BE2C (cell line): ENCODE measurements around the gene NKTR.
"Not testable (repeated sequence)": the region's sequence is repeated elsewhere in the genome, so short reads cannot be mapped to it uniquely, and the experiment has no call there.

ENCODE experiments used
- DNase-seq: peaks from one replicate; pipeline ENCODE4 v3.0.0-alpha.2; 2020
- H3K27me3 ChIP-seq: fragments of 250-450 bp; sonication (Bioruptor Pico); 2 replicates; pipeline ENCODE4 v1.5.1; 2020; ENCODE audit warnings: mild to moderate bottlenecking
- H3K36me3 ChIP-seq: fragments of 250-450 bp; sonication (Bioruptor Pico); 2 replicates; pipeline ENCODE4 v1.5.1; 2020; ENCODE audit warnings: mild to moderate bottlenecking
- H3K4me1 ChIP-seq: fragments of 250-450 bp; sonication (Bioruptor Pico); 2 replicates; pipeline ENCODE4 v1.5.1; 2020
- H3K4me3 ChIP-seq: 2 replicates; pipeline ENCODE4 v1.5.1; 2011; ENCODE audit warnings: low read depth, low read length
- H3K9me3 ChIP-seq: fragments of 250-450 bp; sonication (Bioruptor Pico); 2 replicates; pipeline ENCODE4 v1.5.1; 2020
- TF ChIP-seq, protein P1 (sequence below): IDR thresholded peaks from 2 replicates; pipeline ENCODE4 v1.5.1; 2012; ENCODE audit warnings: mild to moderate bottlenecking, low read depth, low read length

The NKTR gene

GRCh38 chr3:42590989-42591756 is 9.3 kb upstream of the NKTR start:
- DNase-seq: no peak
- no peaks in the 10 kb centered on the region for H3K4me1 ChIP-seq
- H3K27me3 ChIP-seq: no peaks in the 10 kb centered on the region
- no peaks in the 10 kb centered on the region for H3K9me3 ChIP-seq
- peak overlapping the region; percentile 69 for H3K4me3 ChIP-seq
- TF ChIP-seq, protein P1, sequence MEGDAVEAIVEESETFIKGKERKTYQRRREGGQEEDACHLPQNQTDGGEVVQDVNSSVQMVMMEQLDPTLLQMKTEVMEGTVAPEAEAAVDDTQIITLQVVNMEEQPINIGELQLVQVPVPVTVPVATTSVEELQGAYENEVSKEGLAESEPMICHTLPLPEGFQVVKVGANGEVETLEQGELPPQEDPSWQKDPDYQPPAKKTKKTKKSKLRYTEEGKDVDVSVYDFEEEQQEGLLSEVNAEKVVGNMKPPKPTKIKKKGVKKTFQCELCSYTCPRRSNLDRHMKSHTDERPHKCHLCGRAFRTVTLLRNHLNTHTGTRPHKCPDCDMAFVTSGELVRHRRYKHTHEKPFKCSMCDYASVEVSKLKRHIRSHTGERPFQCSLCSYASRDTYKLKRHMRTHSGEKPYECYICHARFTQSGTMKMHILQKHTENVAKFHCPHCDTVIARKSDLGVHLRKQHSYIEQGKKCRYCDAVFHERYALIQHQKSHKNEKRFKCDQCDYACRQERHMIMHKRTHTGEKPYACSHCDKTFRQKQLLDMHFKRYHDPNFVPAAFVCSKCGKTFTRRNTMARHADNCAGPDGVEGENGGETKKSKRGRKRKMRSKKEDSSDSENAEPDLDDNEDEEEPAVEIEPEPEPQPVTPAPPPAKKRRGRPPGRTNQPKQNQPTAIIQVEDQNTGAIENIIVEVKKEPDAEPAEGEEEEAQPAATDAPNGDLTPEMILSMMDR: no peak
- no peaks in the 10 kb centered on the region for H3K36me3 ChIP-seq

DNA sequence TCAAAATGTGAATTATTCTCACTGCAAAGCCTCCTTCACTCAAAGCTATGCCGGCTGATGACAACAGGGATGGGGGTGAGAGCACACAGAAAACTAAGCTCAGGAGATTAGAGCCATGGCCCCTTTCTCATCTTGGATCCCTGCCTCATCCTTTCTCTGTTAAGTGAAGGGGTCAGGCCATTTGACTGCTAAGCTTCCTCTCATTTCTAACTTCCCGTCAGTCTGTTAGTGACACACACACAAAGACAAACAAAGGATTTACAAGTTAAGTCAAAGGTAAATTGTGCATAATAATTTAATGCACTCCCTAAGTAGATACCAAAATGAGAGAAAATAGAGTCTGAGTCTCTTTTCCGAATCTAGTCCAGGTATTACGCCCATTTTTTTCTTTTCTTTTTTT is 8.7 kb upstream of the NKTR start:
- H3K4me1 ChIP-seq: no peaks in the 10 kb centered on the region
- H3K4me3 ChIP-seq: peak overlapping the region; percentile 69
- no peaks in the 10 kb centered on the region for H3K27me3 ChIP-seq
- no peaks in the 10 kb centered on the region for H3K36me3 ChIP-seq
- DNase-seq: no peak
- TF ChIP-seq, protein P1: no peak
- H3K9me3 ChIP-seq: no peaks in the 10 kb centered on the region

DNA sequence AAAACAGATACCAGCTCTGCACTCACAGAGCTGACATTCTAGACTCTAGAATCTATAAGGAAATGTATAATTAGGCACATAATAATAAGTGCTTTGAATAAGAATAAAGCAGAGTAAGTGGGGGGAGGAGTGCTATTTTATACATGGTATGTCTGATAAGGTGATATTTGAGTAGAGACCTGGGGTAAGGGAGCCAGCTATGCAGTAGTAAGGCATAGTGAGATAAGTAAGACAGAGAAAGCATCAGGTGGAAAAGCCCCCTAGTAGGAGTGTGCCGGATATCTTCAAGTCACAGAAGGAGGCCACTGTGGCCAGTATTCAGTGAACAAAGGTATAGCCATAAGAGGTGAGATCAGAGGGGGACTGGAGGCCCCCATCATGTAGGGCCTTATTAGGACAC is 6.9 kb upstream of the NKTR start:
- no peaks in the 10 kb centered on the region for H3K27me3 ChIP-seq
- no peak for DNase-seq
- H3K36me3 ChIP-seq: no peaks in the 10 kb centered on the region
- no peaks in the 10 kb centered on the region for H3K9me3 ChIP-seq
- H3K4me1 ChIP-seq: no peaks in the 10 kb centered on the region
- TF ChIP-seq, protein P1: no peak
- no peak overlapping the region for H3K4me3 ChIP-seq

DNA sequence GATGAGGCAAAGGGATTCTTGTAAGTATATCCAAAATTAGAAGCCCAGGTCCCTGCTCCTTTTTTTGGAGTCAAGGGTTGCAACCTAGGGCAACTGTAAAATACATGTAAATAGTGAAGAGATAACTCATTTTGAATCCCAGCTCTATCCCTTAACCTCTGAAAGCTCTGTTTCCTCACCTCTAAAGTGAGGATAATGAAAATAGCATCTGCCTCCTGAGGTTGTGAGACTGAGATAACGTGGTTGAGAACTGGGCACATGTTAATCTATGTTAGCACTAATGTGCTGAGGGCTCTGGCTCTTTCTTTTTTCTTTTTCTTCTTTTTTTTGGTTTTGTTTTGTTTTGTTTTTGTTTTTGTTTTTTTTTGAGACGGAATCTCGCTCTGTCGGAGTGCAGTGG is 4.8 kb upstream of the NKTR start:
- TF ChIP-seq, protein P1: no peak
- Histone ChIP-seq H3K4me3 (no peak overlapping the region), H3K4me1 (no peaks in the 10 kb centered on the region), H3K9me3 (no peaks in the 10 kb centered on the region), H3K27me3 (no peaks in the 10 kb centered on the region), H3K36me3 (no peaks in the 10 kb centered on the region)
- no peak for DNase-seq

GRCh38 chr3:42597098-42597497 is 3.4 kb upstream of the NKTR start:
- H3K4me3 ChIP-seq, H3K4me1 ChIP-seq, H3K36me3 ChIP-seq, H3K9me3 ChIP-seq, H3K27me3 ChIP-seq, DNase-seq: not testable (repeated sequence)

- TF ChIP-seq, protein P1: no peak
- no peaks in the 10 kb centered on the region for H3K9me3 ChIP-seq
- H3K36me3 ChIP-seq: no peaks in the 10 kb centered on the region
- DNase-seq: no peak
- H3K27me3 ChIP-seq: no peaks in the 10 kb centered on the region
- H3K4me1 ChIP-seq: no peaks in the 10 kb centered on the region; the same call in 1 of the 2 replicates
- peak overlapping the region; percentile 84 for H3K4me3 ChIP-seq
Observed at GRCh38 chr3:42600958-42601675, 631 bp downstream of the NKTR start.
